ENCODE data around the gene GALR3. TPM values are rescaled to one million over a fixed set of nuclear protein-coding genes. Genes with fewer than 3 reads are reported as not detected.
"Not testable (repeated sequence)": the region's sequence is repeated elsewhere in the genome, so short reads cannot be mapped to it uniquely, and the experiment has no call there.

The GALR3 gene
- total RNA-seq, 4 donors from 2014 or later, result not detected

- no peak for TF ChIP-seq CTCF (IDR thresholded peaks at IDR 0.05)
- TF ChIP-seq POLR2A (IDR thresholded peaks at IDR 0.05), result no peak
- 89 to 90% methylated on average over 6 of the region's 6 CpGs for WGBS, 2 donors
- DNase-seq (ENCODE audit: low spot score in 2 of 2), result no peak
- no peak overlapping the region for H3K4me3 ChIP-seq (ENCODE audit: low read depth, poor library complexity, severe bottlenecking)
- intact Hi-C loops (cut with DNase I; ENCODE audit: low total_unique reads), result loop anchor here (10.0 kb wide), 1 partner anchor 148 kb away; no protein-coding TSS in a partner anchor
Observed at GRCh38 chr22:37792494-37792893, 30.7 kb upstream of the GALR3 start.

GRCh38 chr22:37794376-37794775 lies 28.8 kb upstream of the GALR3 start:
- intact Hi-C loops (cut with DNase I; ENCODE audit: low total_unique reads), result loop anchor here (10.0 kb wide), 1 partner anchor 150 kb away; no protein-coding TSS in a partner anchor
- DNase-seq (ENCODE audit: low spot score in 2 of 2), result no peak

GRCh38 chr22:37796079-37796478 lies 27.1 kb upstream of the GALR3 start:
- DNase-seq (ENCODE audit: low spot score in 2 of 2), result no peak
- WGBS, 2 donors, result 63 to 67% methylated on average over 3 of the region's 3 CpGs
- TF ChIP-seq POLR2A (IDR thresholded peaks at IDR 0.05), result no peak
- TF ChIP-seq CTCF (IDR thresholded peaks at IDR 0.05), result no peak
- intact Hi-C loops (cut with DNase I; ENCODE audit: low total_unique reads), result loop anchor here (10.0 kb wide), 1 partner anchor 151 kb away; no protein-coding TSS in a partner anchor
- no peak overlapping the region for H3K4me3 ChIP-seq (ENCODE audit: low read depth, poor library complexity, severe bottlenecking)

More at GRCh38 chr22:37794376-37794775, 28.8 kb upstream of the GALR3 start:
- no peak overlapping the region for H3K4me3 ChIP-seq (ENCODE audit: low read depth, poor library complexity, severe bottlenecking)
- 76 to 78% methylated on average over 2 of the region's 2 CpGs for WGBS, 2 donors
- no peak for TF ChIP-seq POLR2A (IDR thresholded peaks at IDR 0.05)

GRCh38 chr22:37797259-37797658 lies 25.9 kb upstream of the GALR3 start:
- intact Hi-C loops (cut with DNase I; ENCODE audit: low total_unique reads), result loop anchor here (10.0 kb wide), 1 partner anchor 152 kb away; no protein-coding TSS in a partner anchor
- not testable (repeated sequence) for H3K4me3 ChIP-seq (ENCODE audit: low read depth, poor library complexity, severe bottlenecking); DNase-seq (ENCODE audit: low spot score in 2 of 2)
- WGBS, 2 donors, result 91 to 94% methylated on average over 7 of the region's 7 CpGs

GRCh38 chr22:37797874-37798500 lies 25.2 kb upstream of the GALR3 start:
- no peak for DNase-seq (ENCODE audit: low spot score in 2 of 2)
- WGBS, 2 donors, result 60 to 64% methylated on average over 14 of the region's 14 CpGs
- intact Hi-C loops (cut with DNase I; ENCODE audit: low total_unique reads), result loop anchor here (10.0 kb wide), 1 partner anchor 153 kb away; no protein-coding TSS in a partner anchor

GRCh38 chr22:37799979-37800378 lies 23.2 kb upstream of the GALR3 start:
- not testable (repeated sequence) for H3K4me3 ChIP-seq (ENCODE audit: low read depth, poor library complexity, severe bottlenecking); DNase-seq (ENCODE audit: low spot score in 2 of 2)
- WGBS, 2 donors, result 74 to 75% methylated on average over 9 of the region's 9 CpGs
- intact Hi-C loops (cut with DNase I; ENCODE audit: low total_unique reads), result loop anchor here (10.0 kb wide), 1 partner anchor 155 kb away; no protein-coding TSS in a partner anchor

More at GRCh38 chr22:37797874-37798500, 25.2 kb upstream of the GALR3 start:
- no peak for TF ChIP-seq POLR2A (IDR thresholded peaks at IDR 0.05)
- no peak for TF ChIP-seq CTCF (IDR thresholded peaks at IDR 0.05)
- H3K4me3 ChIP-seq (ENCODE audit: low read depth, poor library complexity, severe bottlenecking), result no peak overlapping the region

- intact Hi-C loops (cut with DNase I; ENCODE audit: low total_unique reads), result no loop called here
- WGBS, 2 donors, result 6 to 9% methylated on average over 13 of the region's 13 CpGs
- TF ChIP-seq CTCF (IDR thresholded peaks at IDR 0.05) (no peak), POLR2A (IDR thresholded peaks at IDR 0.05) (no peak)
- H3K4me3 ChIP-seq (ENCODE audit: low read depth, poor library complexity, severe bottlenecking), result peak overlapping the region; percentile 47
- DNase-seq (ENCODE audit: low spot score in 2 of 2), result no peak
Observed at GRCh38 chr22:37801946-37802309, 21.3 kb upstream of the GALR3 start.
